Spleen (tissue), 11 donors: Measurements from ENCODE around the gene BOLA2B. TPM values are rescaled to one million over a fixed set of nuclear protein-coding genes. Genes with fewer than 3 reads are reported as not detected.
"Not testable (repeated sequence)": the region's sequence is repeated elsewhere in the genome, so short reads cannot be mapped to it uniquely, and the experiment has no call there.

Experiments used
- DNase-seq: peaks from one replicate; pipeline ENCODE4 v3.0.0-alpha.2; 2020
- H3K27ac ChIP-seq, 8 donors: fragments of 200-600 bp; sonication (generic) in 7 of 8; 1 replicate in 4 of 8; 2 replicates in 4 of 8; pipeline versions ENCODE4 v1.5.0 to v1.8.0; 2016 to 2021; ENCODE audit warnings: inconsistent platforms in 4 of 8, mild to moderate bottlenecking in 4 of 8, moderate library complexity in 1 of 8
- H3K27me3 ChIP-seq, 7 donors: fragments of 200-600 bp; sonication (generic) in 6 of 7; replicated peaks in 1 of 7; 1 replicate in 4 of 7; 2 replicates in 3 of 7; pipeline versions ENCODE4 v1.5.0 to v1.8.0; 2016 to 2021; ENCODE audit warnings: inconsistent platforms in 3 of 7, mild to moderate bottlenecking in 1 of 7
- H3K36me3 ChIP-seq, 6 donors: fragments of 200-600 bp; sonication (generic) in 5 of 6; 1 replicate in 4 of 6; 2 replicates in 2 of 6; pipeline versions ENCODE4 v1.5.0 to v1.8.0; 2016 to 2021; ENCODE audit warnings: inconsistent platforms in 2 of 6
- H3K4me1 ChIP-seq, 6 donors: fragments of 200-600 bp; sonication (generic) in 5 of 6; 1 replicate in 3 of 6; 2 replicates in 3 of 6; pipeline versions ENCODE4 v1.5.0 to v1.8.0; 2016 to 2021; ENCODE audit warnings: inconsistent platforms in 3 of 6
- H3K4me3 ChIP-seq, 8 donors: fragments of 200-600 bp; sonication (generic) in 7 of 8; 1 replicate in 4 of 8; 2 replicates in 4 of 8; pipeline versions ENCODE4 v1.5.0 to v1.8.0; 2016 to 2021; ENCODE audit warnings: inconsistent platforms in 4 of 8, mild to moderate bottlenecking in 4 of 8, moderate library complexity in 2 of 8
- H3K9me3 ChIP-seq, 8 donors: fragments of 200-600 bp; sonication (generic) in 7 of 8; 1 replicate in 4 of 8; 2 replicates in 4 of 8; pipeline versions ENCODE4 v1.5.0 to v1.8.0; 2016 to 2021; ENCODE audit warnings: inconsistent platforms in 4 of 8
- CTCF ChIP-seq, 11 experiments: fragments of 200-600 bp in 7 of 11; fragments of 450-650 bp in 4 of 11; sonication (generic) in 4 of 11; IDR thresholded peaks in 8 of 11; conservative IDR thresholded peaks in 3 of 11; 1 replicate in 7 of 11; 2 replicates in 4 of 11; pipeline versions ENCODE4 v1.4.0 to v1.8.0; 2016 to 2021; ENCODE audit warnings: antibody characterized with exemption in 11 of 11, inconsistent platforms in 4 of 11, mild to moderate bottlenecking in 1 of 11
- POLR2A ChIP-seq, 3 donors: fragments of 450-650 bp; IDR thresholded peaks; one replicate each; pipeline ENCODE4 v1.5.1; 2017; ENCODE audit warnings: antibody characterized with exemption in 3 of 3, mild to moderate bottlenecking in 1 of 3
- POLR2AphosphoS5 ChIP-seq, 3 donors: sonication (generic); formaldehyde crosslinking; IDR thresholded peaks; one replicate each; pipeline ENCODE4 v1.5.1; 2017; ENCODE audit warnings: antibody characterized with exemption in 3 of 3
- WGBS, 5 donors: extraction: QIAGEN DNeasy Blood & Tissue Kit in 3 of 5; methylation state at CpG; one replicate each; pipeline versions ENCODE4 v1.1.5 to v1.1.7; 2013 to 2018; 5-methylcytosine and 5-hydroxymethylcytosine counted together
- intact Hi-C: fragments of 100-400 bp; cut with DNase I; formaldehyde crosslinking; loops from one replicate; pipeline ENCODE4 v1.15.0; 2023; ENCODE audit warnings: low total_unique reads
- polyA plus RNA-seq, 3 donors: library from polyadenylated mRNA; stranded (reverse); fragments of 200-250 nt; gene quantifications; one replicate each; pipeline ENCODE4 v1.2.1, GENCODE V29; 2013
- total RNA-seq, 7 donors: library from RNA; depleted of rRNA in 3 of 7; stranded (reverse); fragments of >200 nt in 3 of 7; fragmentation: NEBNext Ultra II Directional in 4 of 7; extraction: Animal tissue kit (Norgen Biotek cat#: 25700) in 4 of 7; gene quantifications; one replicate each; pipeline versions ENCODE4 v1.1.0 to v1.2.1, GENCODE V29; 2016 to 2021
- donor health status: healthy with polysubstance abuse.
- donor health status: DM: no; HTN: no; CAD: no; lungs with moderate emphysema.
- donor health status: DM: no; HTN: no; CAD: no.
- donor health status: Bipolar disorder and iron deficiency.
- donor health status: healthy.
- donor health status: DM: no; HTN: no; CAD: no.
- donor health status: DM: yes; HTN: yes; CAD: no.

BOLA2B gene
- total and polyA plus RNA-seq, 10 donors: 51.0 to 413 (median 276) TPM

DNA sequence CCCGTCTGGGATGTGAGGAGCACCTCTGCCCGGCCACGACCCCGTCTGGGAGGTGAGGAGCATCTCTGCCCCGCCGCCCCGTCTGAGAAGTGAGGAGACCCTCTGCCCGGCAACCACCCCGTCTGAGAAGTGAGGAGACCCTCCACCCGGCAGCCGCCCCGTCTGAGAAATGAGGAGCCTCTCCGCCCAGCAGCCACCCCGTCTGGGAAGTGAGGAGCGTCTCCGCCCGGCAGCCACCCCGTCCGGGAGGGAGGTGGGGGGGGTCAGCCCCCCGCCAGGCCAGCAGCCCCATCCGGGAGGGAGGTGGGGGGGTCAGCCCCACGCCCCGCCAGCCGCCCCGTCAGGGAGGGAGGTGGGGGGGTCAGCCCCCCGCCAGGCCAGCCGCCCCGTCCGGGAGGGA, 24.7 kb downstream of the BOLA2B start:
- H3K36me3 ChIP-seq, H3K4me3 ChIP-seq, H3K27me3 ChIP-seq, H3K27ac ChIP-seq, intact Hi-C loops, DNase-seq, H3K9me3 ChIP-seq: not testable (repeated sequence)
- peaks cover 6 to 36% (median 20%) of the 10 kb centered on the region in 6 donors for H3K4me1 ChIP-seq
- WGBS, 5 donors: 85 to 90% methylated on average over 10 to 15 of the region's 29 CpGs; no CpG with 5 or more reads in 3 of the 5 donors

DNA sequence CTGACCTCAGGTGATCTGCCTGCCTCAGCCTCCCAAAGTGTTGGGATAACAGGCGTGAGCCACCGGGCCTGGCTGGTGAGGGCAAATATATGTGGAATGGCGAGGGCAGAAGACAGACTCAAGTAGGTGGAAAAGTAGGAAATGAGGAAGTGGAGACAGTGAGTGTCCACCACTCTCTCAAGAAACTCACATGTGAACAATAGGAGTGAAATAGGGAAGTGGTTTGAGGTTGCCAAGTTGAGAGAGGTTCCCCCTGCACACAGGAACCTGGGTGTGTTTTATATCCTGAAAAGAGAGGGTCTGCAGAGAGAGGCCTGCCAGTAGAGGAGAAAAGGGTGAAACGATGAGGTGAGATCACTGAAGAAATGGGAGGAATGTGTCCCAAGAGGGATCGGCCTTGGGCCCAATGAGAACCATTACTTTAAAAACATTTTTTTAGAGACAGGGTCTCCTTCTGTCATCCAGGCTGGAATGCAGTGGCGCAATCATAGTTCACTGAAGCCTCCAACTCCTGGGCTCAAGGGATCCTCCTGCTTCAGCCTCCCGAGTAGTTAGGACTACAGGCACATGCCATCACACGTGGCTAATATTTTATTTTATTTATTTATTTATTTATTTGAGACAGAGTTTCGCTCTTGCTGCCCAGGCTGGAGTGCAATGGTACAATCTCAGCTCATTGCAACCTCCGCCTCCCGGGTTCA, 27.1 kb downstream of the BOLA2B start:
- TF ChIP-seq POLR2A (IDR thresholded peaks at IDR 0.05): no peak
- no peak for TF ChIP-seq CTCF (IDR thresholded peaks at IDR 0.05 in 8 of 11, conservative IDR thresholded peaks at IDR 0.05 in 3 of 11)
- TF ChIP-seq POLR2AphosphoS5 (IDR thresholded peaks at IDR 0.05): peak in 1 of 3 donors; percentile 69
- DNase-seq: peak; percentile 74
- no peaks in the 10 kb centered on the region for H3K36me3 ChIP-seq
- no peaks in the 10 kb centered on the region for H3K9me3 ChIP-seq
- H3K27ac ChIP-seq: peak overlapping the region in 7 of 8 donors; percentile 39 to 84 (median 67)
- intact Hi-C loops: no loop called here
- peaks cover 6 to 34% (median 20%) of the 10 kb centered on the region in 6 donors for H3K4me1 ChIP-seq
- no peaks in the 10 kb centered on the region for H3K27me3 ChIP-seq
- peak overlapping the region in 2 of 8 donors; percentile 3 to 38 for H3K4me3 ChIP-seq
- WGBS, 5 donors: 51 to 71% (median 58%) methylated on average over 11 of the region's 11 CpGs

DNA sequence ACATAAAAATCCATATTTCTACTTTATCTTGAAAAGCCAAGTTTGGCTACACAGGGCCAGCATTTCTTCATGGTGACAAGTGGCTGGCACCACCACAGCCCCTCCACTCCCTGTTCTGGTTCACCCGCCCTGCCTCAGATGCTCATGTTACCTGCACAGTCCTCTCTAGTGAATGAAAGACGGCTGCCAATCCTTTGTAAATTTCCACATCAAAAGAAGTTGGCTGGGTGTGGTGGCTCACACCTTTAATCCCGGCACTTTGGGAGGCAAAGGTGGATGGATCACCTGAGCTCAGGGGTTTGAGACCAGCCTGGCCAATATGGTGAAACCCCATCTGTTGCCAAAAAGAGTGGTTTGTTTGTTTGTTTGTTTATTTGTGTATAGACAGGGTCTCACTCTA, 29.9 kb downstream of the BOLA2B start:
- no peak for DNase-seq
- no peaks in the 10 kb centered on the region for H3K9me3 ChIP-seq
- intact Hi-C loops: no loop called here
- 85 to 89% (median 87%) methylated on average over 3 of the region's 3 CpGs for WGBS, 5 donors
- no peaks in the 10 kb centered on the region for H3K36me3 ChIP-seq
- peaks cover 6 to 30% (median 20%) of the 10 kb centered on the region in 6 donors for H3K4me1 ChIP-seq
- H3K4me3 ChIP-seq: no peak overlapping the region
- H3K27ac ChIP-seq: no peak overlapping the region
- TF ChIP-seq POLR2A (IDR thresholded peaks at IDR 0.05) (no peak), POLR2AphosphoS5 (IDR thresholded peaks at IDR 0.05) (no peak), CTCF (IDR thresholded peaks at IDR 0.05 in 8 of 11, conservative IDR thresholded peaks at IDR 0.05 in 3 of 11) (no peak)
- no peaks in the 10 kb centered on the region for H3K27me3 ChIP-seq

GRCh38 chr16:30157214-30157613, 36.3 kb downstream of the BOLA2B start:
- Histone ChIP-seq H3K9me3 (no peaks in the 10 kb centered on the region), H3K27ac (no peak overlapping the region), H3K4me1 (no peaks in the 10 kb centered on the region), H3K36me3 (no peaks in the 10 kb centered on the region), H3K4me3 (no peak overlapping the region), H3K27me3 (no peaks in the 10 kb centered on the region)
- no peak for TF ChIP-seq POLR2A (IDR thresholded peaks at IDR 0.05)
- TF ChIP-seq CTCF (IDR thresholded peaks at IDR 0.05 in 8 of 11, conservative IDR thresholded peaks at IDR 0.05 in 3 of 11): no peak
- TF ChIP-seq POLR2AphosphoS5 (IDR thresholded peaks at IDR 0.05): no peak
- WGBS, 5 donors: 76 to 88% (median 81%) methylated on average over 1 of the region's 1 CpG
- no peak for DNase-seq
- intact Hi-C loops: no loop called here
